T-helper 1 cell treated with Interleukin-12 subunit alpha and Interleukin-12 subunit beta and Interleukin-4 antibody, amounts not matched to agents 30 μg/mL and 1 μg/mL, for 36 hours (primary cell): ENCODE measurements around the gene REPS2.

Experiments
- H3K27ac Mint-ChIP-seq: one replicate; pipeline ENCODE4 v1.8.0; 2021; ENCODE audit warnings: mild to moderate bottlenecking, mixed read lengths
- H3K27me3 Mint-ChIP-seq: one replicate; pipeline ENCODE4 v1.8.0; 2021; ENCODE audit warnings: low read depth, mixed read lengths
- H3K36me3 Mint-ChIP-seq: one replicate; pipeline ENCODE4 v1.8.0; 2021; ENCODE audit warnings: low read depth, mixed read lengths
- H3K4me1 Mint-ChIP-seq: one replicate; pipeline ENCODE4 v1.8.0; 2021; ENCODE audit warnings: low read depth, mixed read lengths
- H3K4me3 Mint-ChIP-seq: one replicate; pipeline ENCODE4 v1.8.0; 2021; ENCODE audit warnings: mild to moderate bottlenecking, moderate library complexity, mixed read lengths
- H3K9me3 Mint-ChIP-seq: one replicate; pipeline ENCODE4 v1.8.0; 2021; ENCODE audit warnings: mixed read lengths

Gene REPS2

GRCh38 chrX:17082831-17083230 lies 136.4 kb downstream of the REPS2 start:
- Mint-ChIP-seq H3K27ac (no peak overlapping the region), H3K4me1 (no peaks in the 10 kb centered on the region), H3K9me3 (no peaks in the 10 kb centered on the region), H3K27me3 (peaks cover 4% of the 10 kb centered on the region), H3K4me3 (no peak overlapping the region), H3K36me3 (no peaks in the 10 kb centered on the region)

- no peak overlapping the region for H3K4me3 Mint-ChIP-seq
- no peaks in the 10 kb centered on the region for H3K4me1 Mint-ChIP-seq
- no peaks in the 10 kb centered on the region for H3K27me3 Mint-ChIP-seq
- H3K36me3 Mint-ChIP-seq = no peaks in the 10 kb centered on the region
- no peak overlapping the region for H3K27ac Mint-ChIP-seq
- no peaks in the 10 kb centered on the region for H3K9me3 Mint-ChIP-seq
Measured at GRCh38 chrX:17086317-17086716, 139.9 kb downstream of the REPS2 start.

GRCh38 chrX:17095161-17095560 lies 148.7 kb downstream of the REPS2 start:
- Mint-ChIP-seq H3K27me3 (no peaks in the 10 kb centered on the region), H3K9me3 (no peaks in the 10 kb centered on the region), H3K27ac (no peak overlapping the region), H3K4me3 (no peak overlapping the region), H3K4me1 (no peaks in the 10 kb centered on the region), H3K36me3 (no peaks in the 10 kb centered on the region)

- no peak overlapping the region for H3K4me3 Mint-ChIP-seq
- no peaks in the 10 kb centered on the region for H3K36me3 Mint-ChIP-seq
- H3K27ac Mint-ChIP-seq = no peak overlapping the region
- H3K4me1 Mint-ChIP-seq = no peaks in the 10 kb centered on the region
- H3K27me3 Mint-ChIP-seq = no peaks in the 10 kb centered on the region
- no peaks in the 10 kb centered on the region for H3K9me3 Mint-ChIP-seq
Measured at GRCh38 chrX:17098516-17099247, 152.2 kb downstream of the REPS2 start.

GRCh38 chrX:17104433-17104832 lies 158.0 kb downstream of the REPS2 start:
- Mint-ChIP-seq H3K4me1 (no peaks in the 10 kb centered on the region), H3K27ac (no peak overlapping the region), H3K4me3 (no peak overlapping the region)

GRCh38 chrX:17120816-17121215 lies 174.4 kb downstream of the REPS2 start:
- Mint-ChIP-seq H3K36me3 (no peaks in the 10 kb centered on the region), H3K27ac (no peak overlapping the region), H3K9me3 (no peaks in the 10 kb centered on the region), H3K27me3 (no peaks in the 10 kb centered on the region), H3K4me3 (no peak overlapping the region), H3K4me1 (no peaks in the 10 kb centered on the region)

More at GRCh38 chrX:17104433-17104832, 158.0 kb downstream of the REPS2 start:
- Mint-ChIP-seq H3K9me3 (no peaks in the 10 kb centered on the region), H3K27me3 (no peaks in the 10 kb centered on the region), H3K36me3 (no peaks in the 10 kb centered on the region)

- Mint-ChIP-seq H3K4me3 (no peak overlapping the region), H3K9me3 (no peaks in the 10 kb centered on the region), H3K4me1 (no peaks in the 10 kb centered on the region), H3K27me3 (no peaks in the 10 kb centered on the region), H3K27ac (no peak overlapping the region), H3K36me3 (no peaks in the 10 kb centered on the region)
Measured at GRCh38 chrX:17154001-17154400, 207.5 kb downstream of the REPS2 start.

GRCh38 chrX:17160975-17161374 lies 214.5 kb downstream of the REPS2 start:
- Mint-ChIP-seq H3K27me3 (no peaks in the 10 kb centered on the region), H3K4me1 (no peaks in the 10 kb centered on the region), H3K9me3 (peaks cover 4% of the 10 kb centered on the region), H3K36me3 (no peaks in the 10 kb centered on the region), H3K27ac (no peak overlapping the region), H3K4me3 (no peak overlapping the region)

GRCh38 chrX:17161991-17162390 lies 215.5 kb downstream of the REPS2 start:
- no peaks in the 10 kb centered on the region for H3K36me3 Mint-ChIP-seq
- H3K4me3 Mint-ChIP-seq = no peak overlapping the region
- no peak overlapping the region for H3K27ac Mint-ChIP-seq
- peaks cover 4% of the 10 kb centered on the region for H3K9me3 Mint-ChIP-seq
- no peaks in the 10 kb centered on the region for H3K4me1 Mint-ChIP-seq
- no peaks in the 10 kb centered on the region for H3K27me3 Mint-ChIP-seq

- no peak overlapping the region for H3K4me3 Mint-ChIP-seq
- no peaks in the 10 kb centered on the region for H3K36me3 Mint-ChIP-seq
- no peak overlapping the region for H3K27ac Mint-ChIP-seq
- no peaks in the 10 kb centered on the region for H3K27me3 Mint-ChIP-seq
- no peaks in the 10 kb centered on the region for H3K4me1 Mint-ChIP-seq
- H3K9me3 Mint-ChIP-seq = peaks cover 4% of the 10 kb centered on the region
Measured at GRCh38 chrX:17164079-17164478, 217.6 kb downstream of the REPS2 start.

- H3K27ac Mint-ChIP-seq = no peak overlapping the region
- H3K27me3 Mint-ChIP-seq = no peaks in the 10 kb centered on the region
- no peaks in the 10 kb centered on the region for H3K36me3 Mint-ChIP-seq
- no peaks in the 10 kb centered on the region for H3K4me1 Mint-ChIP-seq
- peaks cover 4% of the 10 kb centered on the region for H3K9me3 Mint-ChIP-seq
- H3K4me3 Mint-ChIP-seq = no peak overlapping the region
Measured at GRCh38 chrX:17164941-17165340, 218.5 kb downstream of the REPS2 start.

- Mint-ChIP-seq H3K4me3 (no peak overlapping the region), H3K27ac (no peak overlapping the region), H3K9me3 (no peaks in the 10 kb centered on the region), H3K36me3 (no peaks in the 10 kb centered on the region), H3K4me1 (no peaks in the 10 kb centered on the region), H3K27me3 (no peaks in the 10 kb centered on the region)
Measured at GRCh38 chrX:17167915-17168314, 221.5 kb downstream of the REPS2 start.

GRCh38 chrX:17170973-17171372 lies 224.5 kb downstream of the REPS2 start:
- H3K27ac Mint-ChIP-seq = no peak overlapping the region
- no peaks in the 10 kb centered on the region for H3K36me3 Mint-ChIP-seq
- H3K9me3 Mint-ChIP-seq = no peaks in the 10 kb centered on the region
- no peaks in the 10 kb centered on the region for H3K4me1 Mint-ChIP-seq
- H3K27me3 Mint-ChIP-seq = no peaks in the 10 kb centered on the region
- no peak overlapping the region for H3K4me3 Mint-ChIP-seq

GRCh38 chrX:17174671-17175070 lies 228.2 kb downstream of the REPS2 start:
- Mint-ChIP-seq H3K4me3 (no peak overlapping the region), H3K4me1 (no peaks in the 10 kb centered on the region), H3K27ac (no peak overlapping the region), H3K9me3 (no peaks in the 10 kb centered on the region), H3K36me3 (no peaks in the 10 kb centered on the region), H3K27me3 (no peaks in the 10 kb centered on the region)

- H3K27ac Mint-ChIP-seq = no peak overlapping the region
- no peaks in the 10 kb centered on the region for H3K9me3 Mint-ChIP-seq
- no peaks in the 10 kb centered on the region for H3K27me3 Mint-ChIP-seq
- H3K4me1 Mint-ChIP-seq = no peaks in the 10 kb centered on the region
- H3K36me3 Mint-ChIP-seq = no peaks in the 10 kb centered on the region
- H3K4me3 Mint-ChIP-seq = no peak overlapping the region
Measured at GRCh38 chrX:17182317-17182716, 235.9 kb downstream of the REPS2 start.

GRCh38 chrX:17183566-17183965 lies 237.1 kb downstream of the REPS2 start:
- Mint-ChIP-seq H3K36me3 (no peaks in the 10 kb centered on the region), H3K4me1 (no peaks in the 10 kb centered on the region), H3K27me3 (no peaks in the 10 kb centered on the region), H3K9me3 (no peaks in the 10 kb centered on the region), H3K4me3 (no peak overlapping the region), H3K27ac (no peak overlapping the region)
